HepG2 (cell line): ENCODE measurements around the gene COASY. TPM values are rescaled to one million over a fixed set of nuclear protein-coding genes. Genes with fewer than 3 reads are reported as not detected.

Source experiments
- ATAC-seq: fragments of 200-7000 bp; cut with Tn5 transposase; 3 replicates; pipeline ENCODE4 v1.9.1; 2020; ENCODE audit warnings: mild to moderate bottlenecking, moderate library complexity
- BruUV-seq: library from RNA; stranded (reverse); fragments of 400-500 nt; replicated peaks from 2 replicates; lab custom pipeline; 2021; lab: Mats Ljungman, UMichigan
- CTCF ChIA-PET: fragments of 300-600 bp; formaldehyde crosslinking; extraction: SDS; loops from one replicate; lab custom pipeline; 2021; ENCODE audit warnings: low total read pairs, inconsistent platforms, low intra/inter-chr PET ratio; lab: Yijun Ruan, JAX
- POLR2A ChIA-PET: fragments of 350-600 bp; sonication (Branson Sonifier 250); formaldehyde crosslinking; loops from one replicate; lab custom pipeline; 2020; ENCODE audit warnings: antibody characterized with exemption, inconsistent platforms; lab: Yijun Ruan, JAX
- DNase-seq: peaks from one replicate; pipeline ENCODE4 v3.0.0-alpha.2; 2015; ENCODE audit warnings: low spot score
- FAIRE-seq: peaks from 3 replicates; lab custom pipeline; 2011; peaks lifted over from hg19 to GRCh38; lab: Jason Lieb, UNC
- H2AFZ ChIP-seq: one replicate; pipeline ENCODE4 v1.6.1; 2011; ENCODE audit warnings: low read length, inconsistent platforms
- H3K27ac ChIP-seq: fragments of 300-600 bp; 3 replicates; pipeline ENCODE4 v1.8.0; 2011; ENCODE audit warnings: mixed run types, mild to moderate bottlenecking, mixed read lengths, low read length, inconsistent platforms; ENCODE audit not compliant: insufficient read depth; ENCODE audit errors: extremely low read length
- H3K27me3 ChIP-seq, 2 experiments: fragments of 200-600 bp in 1 of 2; 2 replicates in 1 of 2; 3 replicates in 1 of 2; pipeline versions ENCODE4 v1.6.0 to v1.8.0; 2011; ENCODE audit warnings: low read length in 2 of 2, mild to moderate bottlenecking in 2 of 2, moderate library complexity in 2 of 2, inconsistent platforms in 1 of 2; ENCODE audit not compliant: insufficient read depth in 2 of 2, control insufficient read depth in 1 of 2
- H3K36me3 ChIP-seq, 2 experiments: fragments of 200-600 bp in 1 of 2; replicated peaks in 1 of 2; 2 replicates in 1 of 2; 3 replicates in 1 of 2; pipeline versions ENCODE4 v1.5.1 to v1.8.0; 2011; ENCODE audit warnings: low read length in 2 of 2, inconsistent platforms in 1 of 2; ENCODE audit not compliant: insufficient read depth in 2 of 2, control insufficient read depth in 1 of 2
- H3K4me1 ChIP-seq: 2 replicates; pipeline ENCODE4 v1.5.1; 2012; ENCODE audit warnings: low read length, inconsistent platforms; ENCODE audit not compliant: insufficient read depth
- H3K4me2 ChIP-seq: 2 replicates; pipeline ENCODE4 v1.6.0; 2011; ENCODE audit warnings: low read depth, low read length, inconsistent platforms
- H3K4me3 ChIP-seq, 3 experiments: fragments of 200-600 bp in 1 of 3; sonication (generic), shearing (Covaris generic) in 1 of 3; replicated peaks in 1 of 3; 2 replicates each; pipeline ENCODE4 v1.5.1; 2011 to 2016; ENCODE audit warnings: low read length in 3 of 3, inconsistent platforms in 2 of 3, low read depth in 2 of 3, mild to moderate bottlenecking in 2 of 3, control low read depth in 1 of 3, mixed read lengths in 1 of 3; ENCODE audit not compliant: insufficient read depth in 1 of 3
- H3K79me2 ChIP-seq: one replicate; pipeline ENCODE4 v1.6.1; 2011; ENCODE audit warnings: low read length, inconsistent platforms; ENCODE audit not compliant: insufficient read depth
- H3K9ac ChIP-seq: 2 replicates; pipeline ENCODE4 v1.6.0; 2011; ENCODE audit warnings: mild to moderate bottlenecking, low read depth, low read length, inconsistent platforms; ENCODE audit not compliant: insufficient read depth
- H3K9me3 ChIP-seq: 2 replicates; pipeline ENCODE4 v1.5.1; 2012; ENCODE audit warnings: mild to moderate bottlenecking, low read length
- H4K20me1 ChIP-seq: 2 replicates; pipeline ENCODE4 v1.6.0; 2011; ENCODE audit warnings: inconsistent platforms, mild to moderate bottlenecking, low read length, moderate library complexity; ENCODE audit not compliant: insufficient read depth
- AGO2 ChIP-seq: fragments of 200-400 bp; formaldehyde crosslinking; optimal IDR thresholded peaks from 2 replicates; pipeline ENCODE3; 2017; ENCODE audit warnings: mild to moderate bottlenecking, low read depth, low read length, moderate library complexity
- HIC2 ChIP-seq: sonication (generic); formaldehyde crosslinking; IDR thresholded peaks from 2 replicates; pipeline ENCODE4 v1.9.0; 2022; ENCODE audit warnings: low read depth, missing genetic modification reagents
- KDM4B ChIP-seq: sonication (generic); formaldehyde crosslinking; IDR thresholded peaks from 2 replicates; pipeline ENCODE4 v1.4.0; 2020; ENCODE audit warnings: missing genetic modification reagents
- NCOA2 ChIP-seq: sonication (generic); formaldehyde crosslinking; IDR thresholded peaks from 2 replicates; pipeline ENCODE4 v1.8.0; 2022; ENCODE audit warnings: inconsistent platforms
- POLR2AphosphoS5 ChIP-seq: IDR thresholded peaks from 2 replicates; pipeline ENCODE4 v1.6.1; 2012; ENCODE audit warnings: low read depth, low read length
- POLR2G ChIP-seq: fragments of 200-400 bp; formaldehyde crosslinking; IDR thresholded peaks from 2 replicates; pipeline ENCODE4 v1.6.1; 2018; ENCODE audit warnings: mild to moderate bottlenecking, low read depth, low read length, moderate library complexity
- SOX6 ChIP-seq, 2 experiments: fragments of 450-650 bp in 1 of 2; sonication (generic) in 1 of 2; formaldehyde crosslinking in 1 of 2; IDR thresholded peaks; 2 replicates each; pipeline versions ENCODE4 v1.4.0 to v1.6.1; 2017 to 2020; ENCODE audit warnings: antibody characterized with exemption in 1 of 2, mild to moderate bottlenecking in 1 of 2, missing genetic modification reagents in 1 of 2
- ZC3H13 ChIP-seq: sonication (generic); formaldehyde crosslinking; IDR thresholded peaks from 2 replicates; pipeline ENCODE4 v1.8.1; 2023; ENCODE audit warnings: mild to moderate bottlenecking, missing genetic modification reagents, moderate library complexity
- ZNF703 ChIP-seq: sonication (generic); formaldehyde crosslinking; IDR thresholded peaks from 2 replicates; pipeline ENCODE4 v1.5.1; 2020; ENCODE audit warnings: missing genetic modification reagents, mild to moderate bottlenecking, moderate library complexity, borderline replicate concordance
- WGBS: methylation state at CpG from one replicate; pipeline ENCODE4 v1.1.6; 2017; ENCODE audit warnings: low lambda C conversion rate; 5-methylcytosine and 5-hydroxymethylcytosine counted together
- in situ Hi-C: cut with HindIII; loops from 2 replicates; pipeline ENCODE4 v1.10.0; 2017; ENCODE audit warnings: low pct_unique_long_range_greater_than_20kb; ENCODE audit not compliant: extremely low pct_ligation_motif_present
- intact Hi-C: fragments of 100-400 bp; cut with micrococcal nuclease; formaldehyde crosslinking; loops from one replicate; pipeline ENCODE4 v1.10.0; 2022; ENCODE audit not compliant: unreplicated experiment
- polyA plus RNA-seq, 8 experiments: library from polyadenylated mRNA; depleted of rRNA in 3 of 8; stranded (reverse) in 7 of 8; unstranded in 1 of 8; fragments of >200 nt; fragmentation: Illumina TruSeq in 4 of 8; extraction: Trizol in 4 of 8; gene quantifications; 2 replicates each; pipeline versions ENCODE4 v1.2.1 to v1.2.3, GENCODE V29; 2011 to 2016; ENCODE audit warnings: low read depth in 4 of 8, missing spikeins in 1 of 8, mixed read lengths in 1 of 8; ENCODE audit not compliant: insufficient read depth in 1 of 8
- total RNA-seq, 5 experiments: library from RNA; depleted of rRNA; stranded (reverse); fragments of >200 nt; fragmentation: Illumina TruSeq; extraction: Trizol; gene quantifications; 2 replicates each; pipeline ENCODE4 v1.2.3, GENCODE V29; 2016; ENCODE audit warnings: low read depth in 1 of 5

The COASY gene
- total and polyA plus RNA-seq, 2 of the 13 experiments (the other 11 are each of a cell fraction or from before 2014, with no cell fraction given) = 90.7 to 125 TPM

GRCh38 chr17:42547001-42547461 lies 14.9 kb upstream of the COASY start:
- WGBS = 95% methylated on average over 23 of the region's 23 CpGs
- H3K36me3 ChIP-seq = peaks cover 0 to 14% of the 10 kb centered on the region in 2 experiments; a peak in 3 of 5 replicates
- H3K4me2 ChIP-seq = no peak overlapping the region
- no peaks in the 10 kb centered on the region for H3K79me2 ChIP-seq
- no peaks in the 10 kb centered on the region for H3K9me3 ChIP-seq
- DNase-seq (no peak), FAIRE-seq (no peak), ATAC-seq (peak; percentile 3)
- H4K20me1 ChIP-seq = no peaks in the 10 kb centered on the region
- BruUV-seq = no TSS peak
- H3K27me3 ChIP-seq = no peaks in the 10 kb centered on the region
- H2AFZ ChIP-seq = no peak overlapping the region
- in situ Hi-C loops = no loop called here
- no peak overlapping the region for H3K27ac ChIP-seq
- TF ChIP-seq KDM4B (CRISPR knock-in tag) (no peak), POLR2AphosphoS5 (0 out of 2 replicates have a peak, but pooled peaks have one; percentile 14), ZC3H13 (CRISPR knock-in tag) (peak; percentile 70), NCOA2 (CRISPR knock-in tag) (no peak), HIC2 (no peak), SOX6 (IDR thresholded peaks at IDR 0.05) (no peak), SOX6 (CRISPR knock-in tag; IDR thresholded peaks at IDR 0.05) (0 out of 2 replicates have a peak, but pooled peaks have one; percentile 4), POLR2G (peak; percentile 19; the same call in 1 of the 2 replicates), AGO2 (peak; percentile 71), ZNF703 (no peak)
- TF ChIP-seq, all 625 proteins: peak for 5
- no peak overlapping the region for H3K9ac ChIP-seq
- H3K4me3 ChIP-seq = no peak overlapping the region
- ChIA-PET CTCF (no interaction called here), POLR2A (interaction anchor here (2.6 to 6.1 kb wide), 2 partner anchors 10 to 17 kb away, joined by 15 to 45 read pairs; partner anchors contain the start of gene NAGLU)
- peaks cover 65% of the 10 kb centered on the region for H3K4me1 ChIP-seq
- intact Hi-C loops = no loop called here
